ENCODE results near the gene SMARCC1.

Gene SMARCC1

GRCh38 chr3:47712398-47712797 is 69.3 kb downstream of the SMARCC1 start:
- no peaks in the 10 kb centered on the region for H3K9me3 ChIP-seq (ENCODE audit: control insufficient read depth in 1 of 2, low read length in 2 of 2)
- H3K36me3 ChIP-seq (ENCODE audit: control insufficient read depth in 1 of 2, insufficient read depth in 2 of 2, low read length in 2 of 2), result peaks cover 20 to 61% of the 10 kb centered on the region in 2 donors
- H3K4me1 ChIP-seq (ENCODE audit: control insufficient read depth in 1 of 2, insufficient read depth in 2 of 2, low read length in 2 of 2), result peaks cover 3 to 14% of the 10 kb centered on the region in 2 donors
- no peak overlapping the region for H3K9ac ChIP-seq (ENCODE audit: low read depth in 1 of 2, low read length in 2 of 2)
- H3K27ac ChIP-seq (ENCODE audit: low read depth, low read length), result no peak overlapping the region
- H3K4me3 ChIP-seq (ENCODE audit: low read depth in 1 of 2, low read length in 2 of 2), result no peak overlapping the region
- no peaks in the 10 kb centered on the region for H3K27me3 ChIP-seq (ENCODE audit: control insufficient read depth in 1 of 2, insufficient read depth in 2 of 2, low read length in 2 of 2)

- no peaks in the 10 kb centered on the region for H3K27me3 ChIP-seq (ENCODE audit: control insufficient read depth in 1 of 2, insufficient read depth in 2 of 2, low read length in 2 of 2)
- peaks cover 3 to 14% of the 10 kb centered on the region in 2 donors for H3K4me1 ChIP-seq (ENCODE audit: control insufficient read depth in 1 of 2, insufficient read depth in 2 of 2, low read length in 2 of 2)
- no peak overlapping the region for H3K9ac ChIP-seq (ENCODE audit: low read depth in 1 of 2, low read length in 2 of 2)
- H3K4me3 ChIP-seq (ENCODE audit: low read depth in 1 of 2, low read length in 2 of 2), result no peak overlapping the region
- H3K36me3 ChIP-seq (ENCODE audit: control insufficient read depth in 1 of 2, insufficient read depth in 2 of 2, low read length in 2 of 2), result peaks cover 24 to 68% of the 10 kb centered on the region in 2 donors
- H3K27ac ChIP-seq (ENCODE audit: low read depth, low read length), result no peak overlapping the region
- no peaks in the 10 kb centered on the region for H3K9me3 ChIP-seq (ENCODE audit: control insufficient read depth in 1 of 2, low read length in 2 of 2)
These were observed 70.1 kb downstream of the SMARCC1 start for GRCh38 chr3:47711596-47711995.

- Histone ChIP-seq H3K9ac (ENCODE audit: low read depth in 1 of 2, low read length in 2 of 2) (no peak overlapping the region), H3K4me1 (ENCODE audit: control insufficient read depth in 1 of 2, insufficient read depth in 2 of 2, low read length in 2 of 2) (no peaks in the 10 kb centered on the region), H3K9me3 (ENCODE audit: control insufficient read depth in 1 of 2, low read length in 2 of 2) (no peaks in the 10 kb centered on the region), H3K27ac (ENCODE audit: low read depth, low read length) (no peak overlapping the region), H3K27me3 (ENCODE audit: control insufficient read depth in 1 of 2, insufficient read depth in 2 of 2, low read length in 2 of 2) (no peaks in the 10 kb centered on the region), H3K36me3 (ENCODE audit: control insufficient read depth in 1 of 2, insufficient read depth in 2 of 2, low read length in 2 of 2) (peaks cover 13 to 80% of the 10 kb centered on the region in 2 donors), H3K4me3 (ENCODE audit: low read depth in 1 of 2, low read length in 2 of 2) (no peak overlapping the region)
These were observed 76.3 kb downstream of the SMARCC1 start for GRCh38 chr3:47705391-47705790.

- H3K9me3 ChIP-seq (ENCODE audit: control insufficient read depth in 1 of 2, low read length in 2 of 2), result no peaks in the 10 kb centered on the region
- H3K27me3 ChIP-seq (ENCODE audit: control insufficient read depth in 1 of 2, insufficient read depth in 2 of 2, low read length in 2 of 2), result no peaks in the 10 kb centered on the region
- no peaks in the 10 kb centered on the region for H3K4me1 ChIP-seq (ENCODE audit: control insufficient read depth in 1 of 2, insufficient read depth in 2 of 2, low read length in 2 of 2)
- no peak overlapping the region for H3K27ac ChIP-seq (ENCODE audit: low read depth, low read length)
- H3K36me3 ChIP-seq (ENCODE audit: control insufficient read depth in 1 of 2, insufficient read depth in 2 of 2, low read length in 2 of 2), result peaks cover 13 to 76% of the 10 kb centered on the region in 2 donors
- H3K4me3 ChIP-seq (ENCODE audit: low read depth in 1 of 2, low read length in 2 of 2), result no peak overlapping the region
- no peak overlapping the region for H3K9ac ChIP-seq (ENCODE audit: low read depth in 1 of 2, low read length in 2 of 2)
These were observed 77.5 kb downstream of the SMARCC1 start for GRCh38 chr3:47704237-47704612.

GRCh38 chr3:47701388-47701787 is 80.3 kb downstream of the SMARCC1 start:
- no peaks in the 10 kb centered on the region for H3K9me3 ChIP-seq (ENCODE audit: control insufficient read depth in 1 of 2, low read length in 2 of 2)
- H3K4me3 ChIP-seq (ENCODE audit: low read depth in 1 of 2, low read length in 2 of 2), result no peak overlapping the region
- no peak overlapping the region for H3K9ac ChIP-seq (ENCODE audit: low read depth in 1 of 2, low read length in 2 of 2)
- H3K27me3 ChIP-seq (ENCODE audit: control insufficient read depth in 1 of 2, insufficient read depth in 2 of 2, low read length in 2 of 2), result no peaks in the 10 kb centered on the region
- peaks cover 6 to 56% of the 10 kb centered on the region in 2 donors for H3K36me3 ChIP-seq (ENCODE audit: control insufficient read depth in 1 of 2, insufficient read depth in 2 of 2, low read length in 2 of 2)
- H3K4me1 ChIP-seq (ENCODE audit: control insufficient read depth in 1 of 2, insufficient read depth in 2 of 2, low read length in 2 of 2), result no peaks in the 10 kb centered on the region
- H3K27ac ChIP-seq (ENCODE audit: low read depth, low read length), result no peak overlapping the region

- no peaks in the 10 kb centered on the region for H3K9me3 ChIP-seq (ENCODE audit: control insufficient read depth in 1 of 2, low read length in 2 of 2)
These were observed 89.5 kb downstream of the SMARCC1 start for GRCh38 chr3:47692158-47692557.

GRCh38 chr3:47688488-47688887 is 93.2 kb downstream of the SMARCC1 start:
- no peaks in the 10 kb centered on the region for H3K9me3 ChIP-seq (ENCODE audit: control insufficient read depth in 1 of 2, low read length in 2 of 2)
- H3K9ac ChIP-seq (ENCODE audit: low read depth in 1 of 2, low read length in 2 of 2), result no peak overlapping the region
- no peaks in the 10 kb centered on the region for H3K4me1 ChIP-seq (ENCODE audit: control insufficient read depth in 1 of 2, insufficient read depth in 2 of 2, low read length in 2 of 2)
- no peak overlapping the region for H3K4me3 ChIP-seq (ENCODE audit: low read depth in 1 of 2, low read length in 2 of 2)
- no peaks in the 10 kb centered on the region for H3K27me3 ChIP-seq (ENCODE audit: control insufficient read depth in 1 of 2, insufficient read depth in 2 of 2, low read length in 2 of 2)
- peaks cover 22 to 76% of the 10 kb centered on the region in 2 donors for H3K36me3 ChIP-seq (ENCODE audit: control insufficient read depth in 1 of 2, insufficient read depth in 2 of 2, low read length in 2 of 2)
- no peak overlapping the region for H3K27ac ChIP-seq (ENCODE audit: low read depth, low read length)

More at GRCh38 chr3:47692158-47692557, 89.5 kb downstream of the SMARCC1 start:
- no peak overlapping the region for H3K9ac ChIP-seq (ENCODE audit: low read depth in 1 of 2, low read length in 2 of 2)
- H3K4me3 ChIP-seq (ENCODE audit: low read depth in 1 of 2, low read length in 2 of 2), result no peak overlapping the region
- H3K27me3 ChIP-seq (ENCODE audit: control insufficient read depth in 1 of 2, insufficient read depth in 2 of 2, low read length in 2 of 2), result no peaks in the 10 kb centered on the region
- no peaks in the 10 kb centered on the region for H3K4me1 ChIP-seq (ENCODE audit: control insufficient read depth in 1 of 2, insufficient read depth in 2 of 2, low read length in 2 of 2)
- peaks cover 17 to 74% of the 10 kb centered on the region in 2 donors for H3K36me3 ChIP-seq (ENCODE audit: control insufficient read depth in 1 of 2, insufficient read depth in 2 of 2, low read length in 2 of 2)
- H3K27ac ChIP-seq (ENCODE audit: low read depth, low read length), result no peak overlapping the region

GRCh38 chr3:47685037-47685436 is 96.7 kb downstream of the SMARCC1 start:
- Histone ChIP-seq H3K9me3 (ENCODE audit: control insufficient read depth in 1 of 2, low read length in 2 of 2) (no peaks in the 10 kb centered on the region), H3K36me3 (ENCODE audit: control insufficient read depth in 1 of 2, insufficient read depth in 2 of 2, low read length in 2 of 2) (peaks cover 18 to 55% of the 10 kb centered on the region in 2 donors), H3K27me3 (ENCODE audit: control insufficient read depth in 1 of 2, insufficient read depth in 2 of 2, low read length in 2 of 2) (no peaks in the 10 kb centered on the region), H3K27ac (ENCODE audit: low read depth, low read length) (no peak overlapping the region), H3K9ac (ENCODE audit: low read depth in 1 of 2, low read length in 2 of 2) (no peak overlapping the region), H3K4me1 (ENCODE audit: control insufficient read depth in 1 of 2, insufficient read depth in 2 of 2, low read length in 2 of 2) (no peaks in the 10 kb centered on the region), H3K4me3 (ENCODE audit: low read depth in 1 of 2, low read length in 2 of 2) (no peak overlapping the region)

GRCh38 chr3:47681016-47681415 is 100.7 kb downstream of the SMARCC1 start:
- Histone ChIP-seq H3K36me3 (ENCODE audit: control insufficient read depth in 1 of 2, insufficient read depth in 2 of 2, low read length in 2 of 2) (peaks cover 19 to 58% of the 10 kb centered on the region in 2 donors), H3K4me1 (ENCODE audit: control insufficient read depth in 1 of 2, insufficient read depth in 2 of 2, low read length in 2 of 2) (no peaks in the 10 kb centered on the region), H3K9ac (ENCODE audit: low read depth in 1 of 2, low read length in 2 of 2) (no peak overlapping the region), H3K9me3 (ENCODE audit: control insufficient read depth in 1 of 2, low read length in 2 of 2) (no peaks in the 10 kb centered on the region), H3K27me3 (ENCODE audit: control insufficient read depth in 1 of 2, insufficient read depth in 2 of 2, low read length in 2 of 2) (no peaks in the 10 kb centered on the region), H3K4me3 (ENCODE audit: low read depth in 1 of 2, low read length in 2 of 2) (no peak overlapping the region), H3K27ac (ENCODE audit: low read depth, low read length) (no peak overlapping the region)

- H3K9ac ChIP-seq (ENCODE audit: low read depth in 1 of 2, low read length in 2 of 2), result no peak overlapping the region
- no peaks in the 10 kb centered on the region for H3K27me3 ChIP-seq (ENCODE audit: control insufficient read depth in 1 of 2, insufficient read depth in 2 of 2, low read length in 2 of 2)
- no peak overlapping the region for H3K27ac ChIP-seq (ENCODE audit: low read depth, low read length)
- H3K36me3 ChIP-seq (ENCODE audit: control insufficient read depth in 1 of 2, insufficient read depth in 2 of 2, low read length in 2 of 2), result peaks cover 23 to 70% of the 10 kb centered on the region in 2 donors
- no peaks in the 10 kb centered on the region for H3K4me1 ChIP-seq (ENCODE audit: control insufficient read depth in 1 of 2, insufficient read depth in 2 of 2, low read length in 2 of 2)
- H3K9me3 ChIP-seq (ENCODE audit: control insufficient read depth in 1 of 2, low read length in 2 of 2), result no peaks in the 10 kb centered on the region
- no peak overlapping the region for H3K4me3 ChIP-seq (ENCODE audit: low read depth in 1 of 2, low read length in 2 of 2)
These were observed 103.0 kb downstream of the SMARCC1 start for GRCh38 chr3:47678446-47679338.
